Heart left ventricle (tissue), 16 donors: Measurements from ENCODE around the gene RNASET2. TPM values are rescaled to one million over a fixed set of nuclear protein-coding genes. Genes with fewer than 3 reads are reported as not detected.
A peak's percentile ranks its signal among the peaks of the same experiment; 100 is the strongest.

ENCODE experiments used
- ATAC-seq, 4 donors: fragments of 200-7000 bp; cut with Tn5 transposase; one replicate each; pipeline ENCODE4 v1.9.1; 2020 to 2022; ENCODE audit warnings: moderate library complexity in 4 of 4, mild to moderate bottlenecking in 3 of 4, moderate number of reproducible peaks in 1 of 4
- DNase-seq, 5 donors: peaks; one replicate each; pipeline ENCODE4 v3.0.0-alpha.2; 2020
- H3K27ac ChIP-seq, 12 donors: fragments of 200-600 bp; sonication (generic) in 4 of 12; one replicate each; pipeline versions ENCODE4 v1.5.0 to v1.8.0; 2016 to 2022; ENCODE audit warnings: mild to moderate bottlenecking in 2 of 12
- H3K27me3 ChIP-seq, 9 donors: fragments of 200-600 bp; sonication (generic) in 2 of 9; one replicate each; pipeline versions ENCODE4 v1.5.1 to v1.8.0; 2016 to 2022; ENCODE audit warnings: mild to moderate bottlenecking in 3 of 9
- H3K36me3 ChIP-seq, 9 donors: fragments of 200-600 bp; sonication (generic) in 2 of 9; one replicate each; pipeline versions ENCODE4 v1.5.0 to v1.8.0; 2018 to 2022; ENCODE audit warnings: mild to moderate bottlenecking in 2 of 9
- H3K4me1 ChIP-seq, 12 donors: fragments of 200-600 bp; sonication (generic) in 4 of 12; one replicate each; pipeline versions ENCODE4 v1.5.0 to v1.8.0; 2016 to 2022; ENCODE audit warnings: mild to moderate bottlenecking in 3 of 12
- H3K4me3 ChIP-seq, 12 donors: fragments of 200-600 bp; sonication (generic) in 4 of 12; one replicate each; pipeline versions ENCODE4 v1.5.0 to v1.8.0; 2017 to 2022; ENCODE audit warnings: mild to moderate bottlenecking in 9 of 12, moderate library complexity in 4 of 12
- H3K9me3 ChIP-seq, 12 donors: fragments of 200-600 bp; sonication (generic) in 4 of 12; one replicate each; pipeline versions ENCODE4 v1.5.0 to v1.8.0; 2016 to 2022; ENCODE audit warnings: mild to moderate bottlenecking in 1 of 12
- POLR2A ChIP-seq, 2 donors: fragments of 450-650 bp; IDR thresholded peaks; one replicate each; pipeline ENCODE4 v1.6.1; 2017; ENCODE audit warnings: antibody characterized with exemption in 2 of 2, mild to moderate bottlenecking in 2 of 2, moderate library complexity in 2 of 2
- WGBS, 4 donors: extraction: QIAGEN DNeasy Blood & Tissue Kit in 2 of 4; methylation state at CpG; one replicate each; pipeline versions ENCODE4 v1.1.5 to v1.1.7; 2013 to 2018; 5-methylcytosine and 5-hydroxymethylcytosine counted together
- intact Hi-C, 10 donors: fragments of 100-400 bp; cut with DNase I; formaldehyde crosslinking; loops; one replicate each; pipeline versions ENCODE4 v1.11.1 to v1.14.2; 2022
- polyA plus RNA-seq, 2 donors: library from polyadenylated mRNA; stranded (reverse); fragments of 200-250 nt; gene quantifications; one replicate each; pipeline ENCODE4 v1.2.3, GENCODE V29; 2013
- total RNA-seq, 9 donors: library from RNA; depleted of rRNA in 2 of 9; stranded (reverse); fragments of >200 nt in 2 of 9; fragmentation: NEBNext Ultra II Directional in 3 of 9; extraction: Animal tissue kit (Norgen Biotek cat#: 25700) in 3 of 9; gene quantifications; one replicate each; pipeline versions ENCODE4 v1.1.0 to v1.2.4, GENCODE V29; 2016 to 2023
- TF ChIP-seq, protein P1 (sequence below), 12 donors: fragments of 200-600 bp; sonication (generic) in 4 of 12; IDR thresholded peaks; one replicate each; pipeline versions ENCODE4 v1.5.0 to v1.8.0; 2018 to 2022; ENCODE audit warnings: antibody characterized with exemption in 12 of 12, mild to moderate bottlenecking in 5 of 12
- donor health status: ischemic (EF 13 %, LVEDD 7.1; RV severe dilation, severe dysfunction).
- donor health status: healthy with polysubstance abuse.
- donor health status: DM: no; HTN: yes; CAD: no.
- donor health status: DM: no; HTN: no; CAD: no.
- donor health status: ischemic (EF 25% LVEDD 6.9; RV normal size, moderate dysfunction).
- donor health status: ischemic (EF 25% LVEDD 5.7; RV mildly dilated, moderate dysfunction).
- donor health status: healthy.
- donor health status: DM: yes; HTN: yes; CAD: no.
- donor health status: ischemic (EF 35%, LVEDD 5.7; RV mildly dilated, moderate dysfunction).
- donor health status: nonischemic (EF 11% LVEDD 7.7; RV severe dilation, severe dysfunction).
- donor health status: DM: yes; HTN: yes; CAD: no.
- donor health status: PGD.
- donor health status: ischemic (EF 29% LVEDD 5.4; RV normal size, mild dysfunction).
- donor health status: nonischemic (EF 23%, LVEDD 6.1; RV moderate dilation, normal function).

The RNASET2 gene
- total and polyA plus RNA-seq, 11 donors, result 5.7 to 76.0 (median 13.5) TPM

DNA sequence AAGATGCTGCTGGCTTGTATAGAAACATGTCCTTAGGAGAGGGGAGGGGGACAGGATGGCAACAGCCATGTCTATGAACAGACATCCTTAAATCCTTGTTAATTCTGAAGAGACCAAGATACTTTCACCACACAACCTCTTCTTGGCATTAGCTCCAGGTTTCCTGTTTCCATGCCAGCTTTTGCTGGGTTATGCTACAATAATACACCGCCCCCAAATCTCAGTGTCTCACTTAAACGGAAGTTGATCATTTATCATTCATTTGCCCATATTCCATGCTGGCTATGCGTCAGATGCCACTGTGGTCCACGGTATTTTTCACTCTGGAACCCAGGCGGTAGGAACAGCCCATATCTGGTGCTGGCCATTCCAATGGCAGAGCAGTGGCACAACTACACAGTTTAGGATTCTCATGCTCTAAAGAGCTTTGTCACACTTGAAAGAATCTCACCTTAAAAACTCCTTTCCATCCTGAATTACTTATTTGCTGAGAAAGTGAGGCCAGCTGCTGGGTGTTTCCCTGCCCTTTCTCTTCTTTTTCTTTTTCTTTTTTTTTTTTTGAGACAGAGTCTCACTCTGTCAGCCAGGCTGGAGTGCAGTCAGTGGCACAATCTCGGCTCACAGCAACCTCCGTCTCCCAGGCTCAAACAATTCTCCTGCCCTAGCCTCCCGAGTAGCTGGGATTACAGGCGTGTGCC, 3.7 kb upstream of the RNASET2 start:
- TF ChIP-seq POLR2A (IDR thresholded peaks at IDR 0.05), result no peak
- TF ChIP-seq, protein P1, sequence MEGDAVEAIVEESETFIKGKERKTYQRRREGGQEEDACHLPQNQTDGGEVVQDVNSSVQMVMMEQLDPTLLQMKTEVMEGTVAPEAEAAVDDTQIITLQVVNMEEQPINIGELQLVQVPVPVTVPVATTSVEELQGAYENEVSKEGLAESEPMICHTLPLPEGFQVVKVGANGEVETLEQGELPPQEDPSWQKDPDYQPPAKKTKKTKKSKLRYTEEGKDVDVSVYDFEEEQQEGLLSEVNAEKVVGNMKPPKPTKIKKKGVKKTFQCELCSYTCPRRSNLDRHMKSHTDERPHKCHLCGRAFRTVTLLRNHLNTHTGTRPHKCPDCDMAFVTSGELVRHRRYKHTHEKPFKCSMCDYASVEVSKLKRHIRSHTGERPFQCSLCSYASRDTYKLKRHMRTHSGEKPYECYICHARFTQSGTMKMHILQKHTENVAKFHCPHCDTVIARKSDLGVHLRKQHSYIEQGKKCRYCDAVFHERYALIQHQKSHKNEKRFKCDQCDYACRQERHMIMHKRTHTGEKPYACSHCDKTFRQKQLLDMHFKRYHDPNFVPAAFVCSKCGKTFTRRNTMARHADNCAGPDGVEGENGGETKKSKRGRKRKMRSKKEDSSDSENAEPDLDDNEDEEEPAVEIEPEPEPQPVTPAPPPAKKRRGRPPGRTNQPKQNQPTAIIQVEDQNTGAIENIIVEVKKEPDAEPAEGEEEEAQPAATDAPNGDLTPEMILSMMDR (IDR thresholded peaks at IDR 0.05), result no peak
- intact Hi-C loops, result loop anchor here in 3 of 10 donors (5.0 to 10.0 kb wide), 3 partner anchors 37 to 175 kb away; partner anchors contain the start of gene CEP43 (in 2 of the 3)
- Histone ChIP-seq H3K36me3 (no peaks in the 10 kb centered on the region), H3K4me3 (peak overlapping the region in 1 of 12 donors; percentile 23), H3K4me1 (peaks cover 0 to 42% (median 12%) of the 10 kb centered on the region in 12 donors), H3K27ac (peak overlapping the region in 5 of 12 donors; percentile 17 to 98 (median 39)), H3K27me3 (no peaks in the 10 kb centered on the region), H3K9me3 (no peaks in the 10 kb centered on the region)
- ATAC-seq (no peak), DNase-seq (no peak)
- 86 to 90% (median 89%) methylated on average over 9 of the region's 9 CpGs for WGBS, 4 donors

DNA sequence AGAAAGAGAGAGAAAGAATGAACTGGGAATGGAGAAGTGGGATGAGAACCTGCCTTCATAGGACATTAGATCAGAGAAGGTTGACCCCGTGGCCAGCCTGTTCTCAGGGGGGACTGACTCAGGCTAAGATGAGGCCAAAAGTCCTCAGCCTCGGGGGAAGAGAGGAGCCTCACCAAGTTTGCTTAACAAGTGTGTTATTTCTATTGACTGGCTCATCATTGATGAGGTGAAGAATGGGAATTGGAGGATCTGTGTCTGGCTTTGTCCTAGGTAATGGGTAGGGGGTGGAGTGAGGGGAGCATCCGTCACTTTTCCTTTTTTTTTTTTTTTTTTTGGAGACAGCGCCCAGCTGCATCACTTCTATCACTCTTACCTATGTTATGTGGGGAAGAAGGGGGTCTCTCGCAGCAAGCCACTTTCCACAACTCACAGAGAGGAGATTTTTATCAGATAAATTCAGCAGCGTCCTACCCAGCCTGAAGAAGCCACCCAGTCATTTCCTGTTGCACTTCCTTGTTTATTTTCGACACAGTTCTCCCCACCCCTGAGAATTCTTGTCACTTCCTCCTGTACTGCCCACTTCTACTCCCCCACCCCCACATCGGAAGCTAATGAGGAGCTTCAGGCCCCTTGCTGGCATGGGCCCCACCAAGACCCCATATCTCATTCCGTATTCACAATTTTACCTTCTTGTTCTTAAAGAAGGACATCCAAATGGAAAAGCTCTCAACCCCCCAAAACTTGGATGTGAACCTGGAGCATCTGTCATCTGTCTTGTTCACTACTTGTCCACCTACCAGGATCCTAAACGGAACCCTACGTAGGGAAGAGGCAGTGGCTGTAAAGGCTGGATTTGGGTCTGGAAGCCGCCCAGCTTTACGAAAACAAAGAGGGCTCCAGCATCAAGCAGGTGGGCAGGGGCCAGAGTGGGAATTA, 2.8 kb upstream of the RNASET2 start:
- intact Hi-C loops, result loop anchor here in 3 of 10 donors (5.0 to 10.0 kb wide), 3 partner anchors 38 to 174 kb away; partner anchors contain the start of gene CEP43 (in 2 of the 3)
- Histone ChIP-seq H3K4me3 (peak overlapping the region in 1 of 12 donors; percentile 23), H3K27ac (peak overlapping the region in 11 of 12 donors; percentile 15 to 98 (median 48)), H3K27me3 (no peaks in the 10 kb centered on the region), H3K9me3 (no peaks in the 10 kb centered on the region), H3K4me1 (peaks cover 0 to 49% (median 12%) of the 10 kb centered on the region in 12 donors), H3K36me3 (no peaks in the 10 kb centered on the region)
- TF ChIP-seq POLR2A (IDR thresholded peaks at IDR 0.05), result no peak
- TF ChIP-seq, protein P1 (IDR thresholded peaks at IDR 0.05), result no peak
- peak in 2 of 5 donors; percentile 42 to 45 for DNase-seq
- 56 to 65% (median 60%) methylated on average over 13 of the region's 13 CpGs for WGBS, 4 donors
- peak in 1 of 4 donors; percentile 41 for ATAC-seq

DNA sequence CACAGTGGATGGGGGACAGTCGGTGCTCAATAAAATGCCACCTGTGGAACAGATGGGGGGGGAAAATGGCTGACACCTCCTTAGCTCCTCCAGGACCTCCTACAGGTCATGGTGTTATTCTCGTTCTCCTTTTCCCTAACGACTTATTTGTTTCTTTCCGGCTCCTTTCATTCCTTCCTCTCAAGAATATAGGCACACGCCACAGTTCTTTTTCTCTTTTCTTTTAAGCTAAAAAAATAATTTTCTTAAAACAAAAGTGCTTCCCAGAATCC, 1.4 kb upstream of the RNASET2 start:
- DNase-seq (no peak), ATAC-seq (no peak)
- H3K36me3 ChIP-seq, result no peaks in the 10 kb centered on the region
- peaks cover 0 to 51% (median 12%) of the 10 kb centered on the region in 12 donors for H3K4me1 ChIP-seq
- intact Hi-C loops, result loop anchor here in 4 of 10 donors (2.0 to 10.0 kb wide), 4 partner anchors 40 to 173 kb away; partner anchors contain the start of gene CEP43 (in 3 of the 4)
- peak overlapping the region in 4 of 12 donors; percentile 69 to 98 (median 86) for H3K4me3 ChIP-seq
- 90 to 93% (median 91%) methylated on average over 5 of the region's 5 CpGs for WGBS, 4 donors
- H3K27ac ChIP-seq, result peak overlapping the region in 10 of 12 donors; percentile 73 to 98 (median 84)
- no peak for TF ChIP-seq POLR2A (IDR thresholded peaks at IDR 0.05)
- TF ChIP-seq, protein P1 (IDR thresholded peaks at IDR 0.05), result no peak
- H3K27me3 ChIP-seq, result no peaks in the 10 kb centered on the region
- no peaks in the 10 kb centered on the region for H3K9me3 ChIP-seq
